Brain pericyte (primary cell): ENCODE data around the gene IQSEC1.

ENCODE experiments used
- DNase-seq: peaks from one replicate; pipeline ENCODE4 v3.0.0-alpha.2; 2012; ENCODE audit warnings: low read depth, low spot score

Gene IQSEC1

GRCh38 chr3:13085846-13086179, 12.6 kb upstream of the IQSEC1 start:
- no peak for DNase-seq

- no peak for DNase-seq
Measured at GRCh38 chr3:13085081-13085845, 12.0 kb upstream of the IQSEC1 start.

- no peak for DNase-seq
Measured at GRCh38 chr3:13083898-13084297, 10.7 kb upstream of the IQSEC1 start.

- no peak for DNase-seq
Measured at GRCh38 chr3:13083254-13083653, 10.0 kb upstream of the IQSEC1 start.

- no peak for DNase-seq
Measured at GRCh38 chr3:13082677-13083076, 9.4 kb upstream of the IQSEC1 start.

- no peak for DNase-seq
Measured at GRCh38 chr3:13081603-13082360, 8.6 kb upstream of the IQSEC1 start.

GRCh38 chr3:13080591-13080990, 7.4 kb upstream of the IQSEC1 start:
- DNase-seq, result no peak

GRCh38 chr3:13080026-13080425, 6.8 kb upstream of the IQSEC1 start:
- DNase-seq, result no peak

GRCh38 chr3:13079510-13079909, 6.3 kb upstream of the IQSEC1 start:
- DNase-seq, result no peak

GRCh38 chr3:13079051-13079450, 5.8 kb upstream of the IQSEC1 start:
- no peak for DNase-seq

- DNase-seq, result no peak
Measured at GRCh38 chr3:13078163-13078905, 5.1 kb upstream of the IQSEC1 start.

- no peak for DNase-seq
Measured at GRCh38 chr3:13077431-13078162, 4.4 kb upstream of the IQSEC1 start.

- DNase-seq, result no peak
Measured at GRCh38 chr3:13075986-13076654, 2.9 kb upstream of the IQSEC1 start.

GRCh38 chr3:13075318-13075717, 2.1 kb upstream of the IQSEC1 start:
- DNase-seq, result no peak

- no peak for DNase-seq
Measured at GRCh38 chr3:13074006-13074375, 762 bp upstream of the IQSEC1 start.

- DNase-seq, result no peak
Measured at GRCh38 chr3:13072600-13073325, 466 bp downstream of the IQSEC1 start.

GRCh38 chr3:13072239-13072599, 1.0 kb downstream of the IQSEC1 start:
- DNase-seq, result no peak

GRCh38 chr3:13071695-13072094, 1.5 kb downstream of the IQSEC1 start:
- no peak for DNase-seq

- DNase-seq, result no peak
Measured at GRCh38 chr3:13070391-13071070, 2.7 kb downstream of the IQSEC1 start.

- no peak for DNase-seq
Measured at GRCh38 chr3:13069495-13069894, 3.7 kb downstream of the IQSEC1 start.
